SK-N-SH (cell line): Measurements from ENCODE around the gene OR10P1. TPM values are rescaled to one million over a fixed set of nuclear protein-coding genes. Genes with fewer than 3 reads are reported as not detected.

Experiments
- CTCF ChIA-PET: fragments of 300-600, 350-600 bp; formaldehyde crosslinking; extraction: SDS; loops from one replicate; lab custom pipeline; 2021; lab: Yijun Ruan, JAX
- POLR2A ChIA-PET: fragments of 350-600 bp; sonication (Branson Sonifier 250); formaldehyde crosslinking; extraction: SDS; loops from one replicate; lab custom pipeline; 2020; ENCODE audit warnings: antibody characterized with exemption, inconsistent platforms; lab: Yijun Ruan, JAX
- DNase-seq: peaks from one replicate; pipeline ENCODE4 v3.0.0; 2012
- H2AFZ ChIP-seq: fragments of 200-600 bp; sonication (generic); 2 replicates; pipeline ENCODE4 v1.8.1; 2016; ENCODE audit warnings: antibody characterized with exemption, mild to moderate bottlenecking, low read depth
- H3F3A ChIP-seq: fragments of 200-600 bp; sonication (generic); replicated peaks from 2 replicates; pipeline ENCODE3; 2016; ENCODE audit warnings: antibody characterized with exemption, mild to moderate bottlenecking; ENCODE audit not compliant: insufficient read depth
- H3K27ac ChIP-seq, 2 experiments: fragments of 200-500 bp in 1 of 2; fragments of 200-600 bp in 1 of 2; sonication (Bioruptor generic) in 1 of 2; sonication (generic), shearing (Covaris generic) in 1 of 2; 2 replicates each; pipeline versions ENCODE4 v1.5.1 to v1.6.1; 2014 to 2016; ENCODE audit warnings: low read depth in 2 of 2, inconsistent platforms in 1 of 2, low read length in 1 of 2, mild to moderate bottlenecking in 1 of 2, mixed read lengths in 1 of 2
- H3K27me3 ChIP-seq: fragments of 200-600 bp; sonication (generic), shearing (Covaris generic); 2 replicates; pipeline ENCODE4 v1.6.1; 2016; ENCODE audit warnings: mixed run types; ENCODE audit not compliant: insufficient read depth
- H3K36me3 ChIP-seq, 2 experiments: fragments of 200-500 bp in 1 of 2; fragments of 200-600 bp in 1 of 2; sonication (Bioruptor generic) in 1 of 2; sonication (generic) in 1 of 2; replicated peaks in 1 of 2; 2 replicates each; pipeline versions ENCODE3 to v1.5.1; 2014 to 2016; ENCODE audit warnings: low read length in 1 of 2, mild to moderate bottlenecking in 1 of 2; ENCODE audit not compliant: insufficient read depth in 2 of 2, control insufficient read depth in 1 of 2
- H3K4me1 ChIP-seq, 2 experiments: fragments of 200-500 bp in 1 of 2; fragments of 200-600 bp in 1 of 2; sonication (Bioruptor generic) in 1 of 2; sonication (generic), shearing (Covaris generic) in 1 of 2; 2 replicates each; pipeline versions ENCODE4 v1.5.1 to v1.6.1; 2014 to 2016; ENCODE audit warnings: low read depth in 1 of 2, low read length in 1 of 2, mixed run types in 1 of 2; ENCODE audit not compliant: insufficient read depth in 2 of 2, control insufficient read depth in 1 of 2
- H3K4me2 ChIP-seq: fragments of 200-600 bp; sonication (generic), shearing (Covaris generic); 2 replicates; pipeline ENCODE4 v1.6.1; 2017; ENCODE audit warnings: mixed run types
- H3K4me3 ChIP-seq, 2 experiments: fragments of 200-500 bp in 1 of 2; fragments of 200-600 bp in 1 of 2; sonication (Bioruptor generic) in 1 of 2; sonication (generic), shearing (Covaris generic) in 1 of 2; 2 replicates each; pipeline versions ENCODE4 v1.5.1 to v1.8.1; 2014 to 2016; ENCODE audit warnings: low read depth in 2 of 2, inconsistent platforms in 1 of 2, low read length in 1 of 2, mild to moderate bottlenecking in 1 of 2, mixed read lengths in 1 of 2, moderate library complexity in 1 of 2
- H3K79me2 ChIP-seq: fragments of 200-600 bp; sonication (generic); 2 replicates; pipeline ENCODE4 v1.8.1; 2017; ENCODE audit warnings: mild to moderate bottlenecking; ENCODE audit not compliant: insufficient read depth
- H3K9ac ChIP-seq: fragments of 200-600 bp; sonication (generic); 2 replicates; pipeline ENCODE4 v1.6.1; 2017; ENCODE audit warnings: mixed run types
- H3K9me2 ChIP-seq: fragments of 200-600 bp; sonication (generic); 2 replicates; pipeline ENCODE4 v1.6.1; 2017; ENCODE audit warnings: mixed run types
- H3K9me3 ChIP-seq: fragments of 200-600 bp; sonication (generic); 2 replicates; pipeline ENCODE4 v1.6.1; 2017; ENCODE audit warnings: mixed run types, mild to moderate bottlenecking, moderate library complexity
- H4K20me1 ChIP-seq: fragments of 200-600 bp; sonication (generic); 2 replicates; pipeline ENCODE4 v1.6.1; 2017; ENCODE audit warnings: mild to moderate bottlenecking, mixed run types; ENCODE audit not compliant: insufficient read depth
- CHD2 ChIP-seq: fragments of 150-350 bp; IDR thresholded peaks from 2 replicates; pipeline ENCODE4 v1.6.1; 2018; ENCODE audit warnings: low read length; ENCODE audit not compliant: partially characterized antibody
- ELF1 ChIP-seq: IDR thresholded peaks from 2 replicates; pipeline ENCODE4 v1.4.0; 2012
- FOSL2 ChIP-seq: IDR thresholded peaks from 2 replicates; pipeline ENCODE4 v1.4.0; 2012; ENCODE audit warnings: low read depth, mild to moderate bottlenecking, moderate library complexity, borderline replicate concordance
- GABPA ChIP-seq: IDR thresholded peaks from 2 replicates; pipeline ENCODE4 v1.4.0; 2012; ENCODE audit warnings: low read depth, mild to moderate bottlenecking
- IRF3 ChIP-seq: fragments of 150-350 bp; IDR thresholded peaks from 2 replicates; pipeline ENCODE4 v1.6.1; 2016; ENCODE audit warnings: mild to moderate bottlenecking, low read depth, low read length
- POLR2AphosphoS5 ChIP-seq: IDR thresholded peaks from 2 replicates; pipeline ENCODE4 v1.6.1; 2012; ENCODE audit warnings: low read depth, low read length
- RAD21 ChIP-seq: IDR thresholded peaks from 2 replicates; pipeline ENCODE4 v1.6.1; 2012; ENCODE audit warnings: mild to moderate bottlenecking, low read length
- RCOR1 ChIP-seq: fragments of 150-350 bp; IDR thresholded peaks from 2 replicates; pipeline ENCODE4 v1.6.1; 2017; ENCODE audit warnings: antibody characterized with exemption, low read length
- RFX5 ChIP-seq: IDR thresholded peaks from 2 replicates; pipeline ENCODE4 v1.6.1; 2012; ENCODE audit warnings: mild to moderate bottlenecking, improper control_type of control experiment, low read length
- RXRA ChIP-seq: IDR thresholded peaks from 2 replicates; pipeline ENCODE4 v1.4.0; 2012; ENCODE audit warnings: low read depth, mild to moderate bottlenecking, borderline replicate concordance
- SMC3 ChIP-seq: IDR thresholded peaks from 2 replicates; pipeline ENCODE4 v1.6.1; 2012; ENCODE audit warnings: low read depth, low read length, improper control_type of control experiment
- TAF1 ChIP-seq: IDR thresholded peaks from 2 replicates; pipeline ENCODE4 v1.6.1; 2012; ENCODE audit warnings: low read depth, mild to moderate bottlenecking, low read length, moderate library complexity, borderline replicate concordance
- TCF12 ChIP-seq: IDR thresholded peaks from 2 replicates; pipeline ENCODE4 v1.4.0; 2012
- USF1 ChIP-seq: IDR thresholded peaks from 2 replicates; pipeline ENCODE4 v1.4.0; 2012; ENCODE audit warnings: low read depth, borderline replicate concordance
- YY1 ChIP-seq: IDR thresholded peaks from 2 replicates; pipeline ENCODE4 v1.4.0; 2012; ENCODE audit warnings: low read depth, mild to moderate bottlenecking
- ZBTB33 ChIP-seq: IDR thresholded peaks from 2 replicates; pipeline ENCODE4 v1.4.0; 2012; ENCODE audit warnings: low read depth, borderline replicate concordance
- WGBS: methylation state at CpG from one replicate; pipeline ENCODE4 v1.1.6; 2017; ENCODE audit warnings: low lambda C conversion rate; 5-methylcytosine and 5-hydroxymethylcytosine counted together
- polyA plus RNA-seq, 3 experiments: library from polyadenylated mRNA; depleted of rRNA; stranded (reverse); fragments of >200 nt; gene quantifications; 2 replicates each; pipeline ENCODE4 v1.2.3, GENCODE V29; 2012
- TF ChIP-seq, protein P1 (sequence below): IDR thresholded peaks from 2 replicates; pipeline ENCODE4; 2012

OR10P1 gene
- polyA plus RNA-seq, 1 of the 3 experiments (the other 2 are of a cell fraction), result not detected

DNA sequence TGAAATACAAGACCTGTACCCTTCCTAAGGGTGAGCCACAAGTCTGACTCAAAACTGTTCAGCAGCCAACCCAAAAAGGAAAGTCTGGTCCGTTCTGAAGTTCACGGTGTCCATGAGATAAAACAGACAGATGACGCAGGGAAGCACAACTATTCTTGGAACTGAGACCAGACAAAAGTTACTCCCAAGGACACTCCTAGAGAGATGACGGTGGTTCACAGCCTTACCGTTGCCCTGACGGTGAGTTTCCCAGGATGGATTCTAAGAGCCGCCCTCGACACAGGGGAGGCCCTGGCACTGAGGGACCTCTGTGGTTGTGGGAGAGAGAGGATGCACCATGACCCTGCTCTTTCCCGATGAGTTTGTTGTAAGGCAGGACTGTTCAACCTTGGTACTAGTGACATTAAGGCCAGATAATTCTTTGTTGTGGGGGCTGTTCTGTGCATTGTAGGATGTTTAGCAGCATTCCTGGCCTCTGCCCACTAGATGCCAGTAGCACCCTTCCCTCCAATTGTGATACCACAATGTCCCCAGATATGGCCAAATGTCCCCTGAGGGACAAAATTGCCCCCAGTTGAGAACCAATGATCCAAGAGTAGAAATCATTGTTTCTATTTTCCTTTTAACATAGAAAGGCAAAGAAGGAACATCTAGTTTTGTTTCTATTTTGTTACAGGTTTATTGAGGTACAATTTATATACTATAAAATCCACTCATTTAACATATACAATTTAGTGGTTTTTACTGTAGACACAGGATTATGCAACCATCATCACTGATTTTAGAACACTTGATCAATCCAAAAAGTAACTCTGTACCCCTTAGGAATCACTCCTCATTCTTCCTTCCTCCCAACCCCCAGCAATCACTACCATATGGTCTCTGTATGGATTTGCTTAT, 23.0 kb downstream of the OR10P1 start (continued):
- TF ChIP-seq, protein P1, sequence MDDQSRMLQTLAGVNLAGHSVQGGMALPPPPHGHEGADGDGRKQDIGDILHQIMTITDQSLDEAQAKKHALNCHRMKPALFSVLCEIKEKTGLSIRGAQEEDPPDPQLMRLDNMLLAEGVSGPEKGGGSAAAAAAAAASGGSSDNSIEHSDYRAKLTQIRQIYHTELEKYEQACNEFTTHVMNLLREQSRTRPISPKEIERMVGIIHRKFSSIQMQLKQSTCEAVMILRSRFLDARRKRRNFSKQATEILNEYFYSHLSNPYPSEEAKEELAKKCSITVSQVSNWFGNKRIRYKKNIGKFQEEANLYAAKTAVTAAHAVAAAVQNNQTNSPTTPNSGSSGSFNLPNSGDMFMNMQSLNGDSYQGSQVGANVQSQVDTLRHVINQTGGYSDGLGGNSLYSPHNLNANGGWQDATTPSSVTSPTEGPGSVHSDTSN, result no peak
- peak; percentile 61 for TF ChIP-seq SMC3
- TF ChIP-seq TCF12, result no peak
- TF ChIP-seq RAD21, result peak; percentile 82
- TF ChIP-seq USF1, result no peak

DNA sequence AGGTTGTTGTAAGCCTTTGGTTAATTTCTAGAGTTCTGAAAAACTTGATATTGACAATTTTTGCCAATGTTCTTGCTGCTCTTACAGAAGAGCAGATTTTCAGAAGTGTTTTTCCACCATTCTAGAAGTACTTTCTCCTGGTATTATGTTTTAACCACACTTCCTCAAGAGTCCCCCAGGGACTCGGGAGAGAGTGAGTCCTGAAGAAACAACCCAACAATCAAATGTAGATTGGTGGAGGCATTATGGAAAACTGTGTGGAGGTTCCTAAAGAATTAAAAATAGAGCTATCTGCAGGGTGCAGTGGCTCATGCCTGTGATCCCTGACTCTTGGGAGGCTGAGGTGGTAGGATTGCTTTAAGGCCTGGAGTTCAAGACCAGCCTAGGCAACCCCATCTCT, 26.7 kb downstream of the OR10P1 start:
- Histone ChIP-seq H3K9me2 (no peaks in the 10 kb centered on the region), H3K4me1 (no peaks in the 10 kb centered on the region), H3K36me3 (no peaks in the 10 kb centered on the region), H3K4me3 (no peak overlapping the region), H3F3A (no peaks in the 10 kb centered on the region), H3K9me3 (no peaks in the 10 kb centered on the region), H3K79me2 (no peaks in the 10 kb centered on the region), H3K27ac (no peak overlapping the region), H4K20me1 (no peaks in the 10 kb centered on the region), H3K4me2 (no peak overlapping the region), H3K9ac (no peak overlapping the region), H2AFZ (no peak overlapping the region), H3K27me3 (peaks cover 5% of the 10 kb centered on the region; the same call in 1 of the 2 replicates)
- CTCF ChIA-PET, result interaction anchor here (1.0 to 2.5 kb wide), 3 partner anchors 17 to 74 kb away, joined by 3 to 11 read pairs (median 9); no protein-coding TSS in a partner anchor
- TF ChIP-seq IRF3 (no peak), ZBTB33 (no peak), RCOR1 (no peak), TAF1 (no peak), FOSL2 (no peak), RFX5 (no peak), YY1 (no peak), CHD2 (no peak), ELF1 (no peak), SMC3 (no peak), TCF12 (no peak), RXRA (no peak), POLR2AphosphoS5 (no peak), GABPA (no peak)
- 20% methylated on average over 1 of the region's 1 CpG for WGBS
- POLR2A ChIA-PET, result no interaction called here
- DNase-seq, result no peak
